Measurements from ENCODE around the gene UBXN4.
A peak's percentile ranks its signal among the peaks of the same experiment; 100 is the strongest.
"Not testable (repeated sequence)": the region's sequence is repeated elsewhere in the genome, so short reads cannot be mapped to it uniquely, and the experiment has no call there.

Gene UBXN4

DNA sequence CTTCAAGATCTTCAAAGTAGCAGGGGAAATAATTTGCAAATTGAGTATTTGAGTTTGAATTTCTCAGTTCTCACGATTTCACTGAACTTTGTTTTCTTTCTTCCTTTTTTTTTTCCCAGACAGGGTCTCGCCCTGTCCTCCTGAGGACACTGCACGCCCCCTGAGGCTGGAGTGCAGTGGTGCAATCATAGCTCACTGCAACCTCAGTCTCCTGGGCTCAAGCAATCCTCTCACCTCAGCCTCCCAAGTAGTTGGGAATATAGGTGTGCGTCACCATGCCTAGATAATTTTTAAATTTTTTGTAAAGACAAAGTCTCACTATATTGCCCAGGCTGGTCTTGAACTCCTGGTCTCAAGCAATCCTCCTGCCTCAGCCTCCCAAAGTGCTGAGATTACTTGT lies 54.0 kb downstream of the UBXN4 start:
- TF ChIP-seq, protein P1, sequence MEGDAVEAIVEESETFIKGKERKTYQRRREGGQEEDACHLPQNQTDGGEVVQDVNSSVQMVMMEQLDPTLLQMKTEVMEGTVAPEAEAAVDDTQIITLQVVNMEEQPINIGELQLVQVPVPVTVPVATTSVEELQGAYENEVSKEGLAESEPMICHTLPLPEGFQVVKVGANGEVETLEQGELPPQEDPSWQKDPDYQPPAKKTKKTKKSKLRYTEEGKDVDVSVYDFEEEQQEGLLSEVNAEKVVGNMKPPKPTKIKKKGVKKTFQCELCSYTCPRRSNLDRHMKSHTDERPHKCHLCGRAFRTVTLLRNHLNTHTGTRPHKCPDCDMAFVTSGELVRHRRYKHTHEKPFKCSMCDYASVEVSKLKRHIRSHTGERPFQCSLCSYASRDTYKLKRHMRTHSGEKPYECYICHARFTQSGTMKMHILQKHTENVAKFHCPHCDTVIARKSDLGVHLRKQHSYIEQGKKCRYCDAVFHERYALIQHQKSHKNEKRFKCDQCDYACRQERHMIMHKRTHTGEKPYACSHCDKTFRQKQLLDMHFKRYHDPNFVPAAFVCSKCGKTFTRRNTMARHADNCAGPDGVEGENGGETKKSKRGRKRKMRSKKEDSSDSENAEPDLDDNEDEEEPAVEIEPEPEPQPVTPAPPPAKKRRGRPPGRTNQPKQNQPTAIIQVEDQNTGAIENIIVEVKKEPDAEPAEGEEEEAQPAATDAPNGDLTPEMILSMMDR (IDR thresholded peaks at IDR 0.05; ENCODE audit: low read depth, low read length) = 0 out of 2 replicates have a peak, but pooled peaks have one; percentile 13
- H3K36me3 ChIP-seq; H3K27me3 ChIP-seq (ENCODE audit: insufficient read depth, low read depth, severe bottlenecking); H3K4me3 ChIP-seq (ENCODE audit: low read depth, low read length); H3K27ac ChIP-seq; DNase-seq: not testable (repeated sequence)
- peaks cover 13% of the 10 kb centered on the region for H3K9me3 ChIP-seq (ENCODE audit: severe bottlenecking)

DNA sequence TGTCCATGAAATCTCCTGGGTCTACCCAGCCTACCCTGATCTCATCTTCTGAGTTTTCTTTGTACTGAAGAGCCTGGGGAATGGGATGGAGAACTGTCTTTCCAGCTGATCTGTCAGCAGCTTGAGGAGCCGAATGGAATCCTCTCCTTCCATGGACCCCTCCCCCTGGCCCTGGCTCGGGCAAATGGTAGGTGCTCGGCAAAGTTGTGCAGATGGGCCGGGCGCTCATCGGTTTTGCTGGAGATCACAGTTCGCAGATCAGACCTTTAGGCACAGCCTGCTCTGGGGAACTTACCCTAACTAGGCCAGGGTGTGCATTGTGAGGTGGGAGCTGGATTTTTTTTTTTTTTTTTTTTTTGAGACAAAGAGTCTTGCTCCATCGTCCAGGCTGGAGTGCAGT lies 55.0 kb downstream of the UBXN4 start:
- Histone ChIP-seq H3K9me3 (ENCODE audit: severe bottlenecking) (peaks cover 18% of the 10 kb centered on the region), H3K4me3 (ENCODE audit: low read depth, low read length) (no peak overlapping the region), H3K36me3 (no peaks in the 10 kb centered on the region), H3K27ac (no peak overlapping the region), H3K27me3 (ENCODE audit: insufficient read depth, low read depth, severe bottlenecking) (no peaks in the 10 kb centered on the region)
- DNase-seq = no peak
- TF ChIP-seq, protein P1 (IDR thresholded peaks at IDR 0.05; ENCODE audit: low read depth, low read length) = no peak

DNA sequence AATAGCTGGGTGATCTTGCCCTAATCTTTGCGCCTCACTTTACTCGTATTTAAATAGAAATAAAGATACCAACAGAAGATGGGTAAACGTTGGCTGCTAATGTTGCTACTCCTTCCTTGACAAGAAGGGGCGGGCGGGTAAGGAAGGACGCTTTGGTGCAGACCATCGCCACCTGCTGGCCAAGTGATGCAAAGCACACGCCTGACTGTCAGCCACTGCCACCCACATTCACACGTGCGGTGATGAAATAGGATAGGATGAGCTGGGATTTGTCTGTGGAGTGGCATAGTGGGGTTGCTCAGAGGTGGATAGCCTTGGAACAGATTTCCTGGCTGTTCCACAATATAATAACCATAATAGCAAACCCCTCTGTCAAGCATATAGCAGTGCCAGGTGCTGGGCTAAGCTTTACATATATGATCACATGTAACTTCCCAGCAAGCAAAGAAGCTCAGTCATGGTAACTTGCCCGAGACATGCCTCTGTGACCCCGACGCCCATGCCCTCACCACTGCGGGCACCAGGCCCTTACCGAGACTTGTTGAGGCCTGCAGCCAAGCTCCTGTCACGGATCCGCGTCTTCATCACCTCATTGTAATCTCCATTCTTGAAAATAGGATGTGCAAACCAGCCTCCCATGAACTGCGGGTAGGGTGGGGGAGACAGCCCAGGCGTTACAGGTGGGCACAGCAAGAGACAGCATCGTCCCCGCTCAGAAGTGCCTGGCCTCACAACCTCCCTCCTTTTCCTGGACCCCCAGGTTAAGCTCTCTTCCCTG lies 56.0 kb downstream of the UBXN4 start:
- TF ChIP-seq, protein P1 (IDR thresholded peaks at IDR 0.05; ENCODE audit: low read depth, low read length) = peak; percentile 96
- Histone ChIP-seq H3K36me3 (no peaks in the 10 kb centered on the region), H3K27ac (peak overlapping the region; percentile 32; the same call in 1 of the 2 replicates), H3K27me3 (ENCODE audit: insufficient read depth, low read depth, severe bottlenecking) (no peaks in the 10 kb centered on the region), H3K4me3 (ENCODE audit: low read depth, low read length) (no peak overlapping the region), H3K9me3 (ENCODE audit: severe bottlenecking) (peaks cover 16% of the 10 kb centered on the region)
- DNase-seq = peak; percentile 84

DNA sequence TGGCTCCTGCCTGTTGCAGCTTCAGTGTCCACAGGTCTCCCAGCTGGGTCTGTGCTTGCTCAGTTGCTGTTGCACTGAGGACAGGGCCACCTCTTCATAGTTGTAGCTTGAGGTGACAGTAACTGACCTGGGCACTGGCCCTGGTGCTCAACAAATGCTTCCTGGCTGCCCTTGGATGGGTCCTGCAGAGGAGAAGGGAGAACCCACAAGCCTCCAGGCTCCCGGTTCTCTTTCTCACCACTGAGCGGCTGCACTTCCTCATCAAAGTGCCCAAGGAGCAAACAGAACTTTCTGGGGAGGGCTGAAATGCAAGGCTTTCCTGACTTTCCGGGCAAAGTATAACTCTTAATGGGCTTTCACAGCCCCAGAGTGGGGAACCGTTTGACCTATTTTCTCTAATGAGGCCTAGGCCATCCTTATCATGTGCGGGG lies 56.6 kb downstream of the UBXN4 start:
- peaks cover 16% of the 10 kb centered on the region for H3K9me3 ChIP-seq (ENCODE audit: severe bottlenecking)
- no peaks in the 10 kb centered on the region for H3K36me3 ChIP-seq
- TF ChIP-seq, protein P1 (IDR thresholded peaks at IDR 0.05; ENCODE audit: low read depth, low read length) = no peak
- no peak overlapping the region for H3K4me3 ChIP-seq (ENCODE audit: low read depth, low read length)
- DNase-seq = no peak
- H3K27me3 ChIP-seq (ENCODE audit: insufficient read depth, low read depth, severe bottlenecking) = no peaks in the 10 kb centered on the region
- peak overlapping the region; percentile 32; the same call in 1 of the 2 replicates for H3K27ac ChIP-seq

DNA sequence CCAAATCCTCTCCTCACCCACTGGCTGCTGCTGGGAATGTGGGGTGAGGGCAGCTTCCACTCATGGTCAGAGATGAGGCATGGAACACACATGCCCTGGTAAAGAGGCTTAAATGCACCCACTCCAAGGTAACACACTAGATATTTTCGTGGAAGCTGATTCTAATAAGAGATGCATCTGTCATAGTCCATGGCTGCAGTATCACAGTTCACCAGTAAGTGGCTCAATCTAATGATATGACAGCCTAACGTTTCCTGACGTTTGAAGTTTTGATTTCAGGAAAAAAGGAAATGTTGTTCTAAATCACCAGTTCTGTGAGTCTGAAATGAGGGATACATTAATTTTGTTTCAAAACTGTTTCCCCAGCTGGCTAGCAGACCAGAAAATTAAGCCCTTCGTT lies 57.1 kb downstream of the UBXN4 start:
- DNase-seq = no peak
- Histone ChIP-seq H3K36me3 (no peaks in the 10 kb centered on the region), H3K9me3 (ENCODE audit: severe bottlenecking) (peaks cover 16% of the 10 kb centered on the region), H3K27ac (no peak overlapping the region), H3K4me3 (ENCODE audit: low read depth, low read length) (no peak overlapping the region), H3K27me3 (ENCODE audit: insufficient read depth, low read depth, severe bottlenecking) (no peaks in the 10 kb centered on the region)
- TF ChIP-seq, protein P1 (IDR thresholded peaks at IDR 0.05; ENCODE audit: low read depth, low read length) = peak; percentile 43; the same call in 1 of the 2 replicates
